SK-N-SH (cell line): ENCODE measurements around the gene MAGI2. TPM values are rescaled to one million over a fixed set of nuclear protein-coding genes. Genes with fewer than 3 reads are reported as not detected.

Experiments
- CTCF ChIA-PET: fragments of 300-600, 350-600 bp; formaldehyde crosslinking; extraction: SDS; loops from one replicate; lab custom pipeline; 2021; lab: Yijun Ruan, JAX
- POLR2A ChIA-PET: fragments of 350-600 bp; sonication (Branson Sonifier 250); formaldehyde crosslinking; extraction: SDS; loops from one replicate; lab custom pipeline; 2020; ENCODE audit warnings: antibody characterized with exemption, inconsistent platforms; lab: Yijun Ruan, JAX
- DNase-seq: peaks from one replicate; pipeline ENCODE4 v3.0.0; 2012
- H2AFZ ChIP-seq: fragments of 200-600 bp; sonication (generic); 2 replicates; pipeline ENCODE4 v1.8.1; 2016; ENCODE audit warnings: antibody characterized with exemption, mild to moderate bottlenecking, low read depth
- H3F3A ChIP-seq: fragments of 200-600 bp; sonication (generic); replicated peaks from 2 replicates; pipeline ENCODE3; 2016; ENCODE audit warnings: antibody characterized with exemption, mild to moderate bottlenecking; ENCODE audit not compliant: insufficient read depth
- H3K27ac ChIP-seq, 2 experiments: fragments of 200-500 bp in 1 of 2; fragments of 200-600 bp in 1 of 2; sonication (Bioruptor generic) in 1 of 2; sonication (generic), shearing (Covaris generic) in 1 of 2; 2 replicates each; pipeline versions ENCODE4 v1.5.1 to v1.6.1; 2014 to 2016; ENCODE audit warnings: low read depth in 2 of 2, inconsistent platforms in 1 of 2, low read length in 1 of 2, mild to moderate bottlenecking in 1 of 2, mixed read lengths in 1 of 2
- H3K27me3 ChIP-seq: fragments of 200-600 bp; sonication (generic), shearing (Covaris generic); 2 replicates; pipeline ENCODE4 v1.6.1; 2016; ENCODE audit warnings: mixed run types; ENCODE audit not compliant: insufficient read depth
- H3K36me3 ChIP-seq, 2 experiments: fragments of 200-500 bp in 1 of 2; fragments of 200-600 bp in 1 of 2; sonication (Bioruptor generic) in 1 of 2; sonication (generic) in 1 of 2; replicated peaks in 1 of 2; 2 replicates each; pipeline versions ENCODE3 to v1.5.1; 2014 to 2016; ENCODE audit warnings: low read length in 1 of 2, mild to moderate bottlenecking in 1 of 2; ENCODE audit not compliant: insufficient read depth in 2 of 2, control insufficient read depth in 1 of 2
- H3K4me1 ChIP-seq, 2 experiments: fragments of 200-500 bp in 1 of 2; fragments of 200-600 bp in 1 of 2; sonication (Bioruptor generic) in 1 of 2; sonication (generic), shearing (Covaris generic) in 1 of 2; 2 replicates each; pipeline versions ENCODE4 v1.5.1 to v1.6.1; 2014 to 2016; ENCODE audit warnings: low read depth in 1 of 2, low read length in 1 of 2, mixed run types in 1 of 2; ENCODE audit not compliant: insufficient read depth in 2 of 2, control insufficient read depth in 1 of 2
- H3K4me2 ChIP-seq: fragments of 200-600 bp; sonication (generic), shearing (Covaris generic); 2 replicates; pipeline ENCODE4 v1.6.1; 2017; ENCODE audit warnings: mixed run types
- H3K4me3 ChIP-seq, 2 experiments: fragments of 200-500 bp in 1 of 2; fragments of 200-600 bp in 1 of 2; sonication (Bioruptor generic) in 1 of 2; sonication (generic), shearing (Covaris generic) in 1 of 2; 2 replicates each; pipeline versions ENCODE4 v1.5.1 to v1.8.1; 2014 to 2016; ENCODE audit warnings: low read depth in 2 of 2, inconsistent platforms in 1 of 2, low read length in 1 of 2, mild to moderate bottlenecking in 1 of 2, mixed read lengths in 1 of 2, moderate library complexity in 1 of 2
- H3K79me2 ChIP-seq: fragments of 200-600 bp; sonication (generic); 2 replicates; pipeline ENCODE4 v1.8.1; 2017; ENCODE audit warnings: mild to moderate bottlenecking; ENCODE audit not compliant: insufficient read depth
- H3K9ac ChIP-seq: fragments of 200-600 bp; sonication (generic); 2 replicates; pipeline ENCODE4 v1.6.1; 2017; ENCODE audit warnings: mixed run types
- H3K9me2 ChIP-seq: fragments of 200-600 bp; sonication (generic); 2 replicates; pipeline ENCODE4 v1.6.1; 2017; ENCODE audit warnings: mixed run types
- H3K9me3 ChIP-seq: fragments of 200-600 bp; sonication (generic); 2 replicates; pipeline ENCODE4 v1.6.1; 2017; ENCODE audit warnings: mixed run types, mild to moderate bottlenecking, moderate library complexity
- H4K20me1 ChIP-seq: fragments of 200-600 bp; sonication (generic); 2 replicates; pipeline ENCODE4 v1.6.1; 2017; ENCODE audit warnings: mild to moderate bottlenecking, mixed run types; ENCODE audit not compliant: insufficient read depth
- EZH2phosphoT487 ChIP-seq: fragments of 200-600 bp; sonication (generic); IDR thresholded peaks from 2 replicates; pipeline ENCODE4 v1.6.1; 2017; ENCODE audit warnings: low read depth, mixed run types, mild to moderate bottlenecking, antibody characterized with exemption, moderate library complexity, borderline replicate concordance
- JUND ChIP-seq: IDR thresholded peaks from 2 replicates; pipeline ENCODE4 v1.4.0; 2012
- MXI1 ChIP-seq: IDR thresholded peaks from 2 replicates; pipeline ENCODE4 v1.6.1; 2012; ENCODE audit warnings: mild to moderate bottlenecking, low read depth, low read length, improper control_type of control experiment
- NRF1 ChIP-seq: IDR thresholded peaks from 2 replicates; pipeline ENCODE4 v1.6.1; 2012; ENCODE audit warnings: low read depth, mild to moderate bottlenecking, low read length
- RAD21 ChIP-seq: IDR thresholded peaks from 2 replicates; pipeline ENCODE4 v1.6.1; 2012; ENCODE audit warnings: mild to moderate bottlenecking, low read length
- SIN3A ChIP-seq: IDR thresholded peaks from 2 replicates; pipeline ENCODE4 v1.6.1; 2012; ENCODE audit warnings: low read depth, mild to moderate bottlenecking, low read length, moderate library complexity, borderline replicate concordance
- WGBS: methylation state at CpG from one replicate; pipeline ENCODE4 v1.1.6; 2017; ENCODE audit warnings: low lambda C conversion rate; 5-methylcytosine and 5-hydroxymethylcytosine counted together
- polyA plus RNA-seq, 3 experiments: library from polyadenylated mRNA; depleted of rRNA; stranded (reverse); fragments of >200 nt; gene quantifications; 2 replicates each; pipeline ENCODE4 v1.2.3, GENCODE V29; 2012
- TF ChIP-seq, protein P1 (sequence below): fragments of 150-350 bp; IDR thresholded peaks from 2 replicates; pipeline ENCODE4 v1.6.1; 2017; ENCODE audit warnings: antibody characterized with exemption, low read length, low read depth, borderline replicate concordance
- TF ChIP-seq, protein P2 (sequence below): IDR thresholded peaks from 2 replicates; pipeline ENCODE4 v1.4.0; 2012; ENCODE audit warnings: low read depth
- TF ChIP-seq, protein P3 (sequence below): fragments of 200-600 bp; sonication (generic); IDR thresholded peaks from 2 replicates; pipeline ENCODE4 v1.6.1; 2017; ENCODE audit warnings: antibody characterized with exemption, mild to moderate bottlenecking, moderate library complexity
- TF ChIP-seq, protein P4 (sequence below): IDR thresholded peaks from 2 replicates; pipeline ENCODE4 v1.4.0; 2012; ENCODE audit warnings: low read depth, borderline replicate concordance

The MAGI2 gene
- polyA plus RNA-seq, 1 of the 3 experiments (the other 2 are of a cell fraction), result 1.1 TPM

- no peak overlapping the region for H3K4me3 ChIP-seq
- no peak for DNase-seq
- H3K9ac ChIP-seq, result no peak overlapping the region
- CTCF ChIA-PET, result no interaction called here
- no peak for TF ChIP-seq MXI1
- TF ChIP-seq SIN3A, result no peak
- TF ChIP-seq, protein P1, sequence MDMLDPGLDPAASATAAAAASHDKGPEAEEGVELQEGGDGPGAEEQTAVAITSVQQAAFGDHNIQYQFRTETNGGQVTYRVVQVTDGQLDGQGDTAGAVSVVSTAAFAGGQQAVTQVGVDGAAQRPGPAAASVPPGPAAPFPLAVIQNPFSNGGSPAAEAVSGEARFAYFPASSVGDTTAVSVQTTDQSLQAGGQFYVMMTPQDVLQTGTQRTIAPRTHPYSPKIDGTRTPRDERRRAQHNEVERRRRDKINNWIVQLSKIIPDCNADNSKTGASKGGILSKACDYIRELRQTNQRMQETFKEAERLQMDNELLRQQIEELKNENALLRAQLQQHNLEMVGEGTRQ, result no peak
- TF ChIP-seq, protein P2, sequence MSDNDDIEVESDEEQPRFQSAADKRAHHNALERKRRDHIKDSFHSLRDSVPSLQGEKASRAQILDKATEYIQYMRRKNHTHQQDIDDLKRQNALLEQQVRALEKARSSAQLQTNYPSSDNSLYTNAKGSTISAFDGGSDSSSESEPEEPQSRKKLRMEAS, result no peak
- H3K9me3 ChIP-seq, result no peaks in the 10 kb centered on the region
- WGBS, result 92% methylated on average over 12 of the region's 12 CpGs
- POLR2A ChIA-PET, result no interaction called here
- H3F3A ChIP-seq, result no peaks in the 10 kb centered on the region
- no peaks in the 10 kb centered on the region for H3K36me3 ChIP-seq
- no peaks in the 10 kb centered on the region for H3K79me2 ChIP-seq
- H3K27me3 ChIP-seq, result no peaks in the 10 kb centered on the region
- H3K4me1 ChIP-seq, result no peaks in the 10 kb centered on the region; a peak in 1 of 4 replicates
- H2AFZ ChIP-seq, result no peak overlapping the region
- H3K9me2 ChIP-seq, result no peaks in the 10 kb centered on the region
- no peak overlapping the region for H3K4me2 ChIP-seq
- no peak overlapping the region for H3K27ac ChIP-seq
- no peaks in the 10 kb centered on the region for H4K20me1 ChIP-seq
Measured at GRCh38 chr7:78167860-78168259, 1285.6 kb downstream of the MAGI2 start.

- no peaks in the 10 kb centered on the region for H3K27me3 ChIP-seq
- no peak overlapping the region for H2AFZ ChIP-seq
- H3K4me2 ChIP-seq, result no peak overlapping the region
- TF ChIP-seq, protein P3, sequence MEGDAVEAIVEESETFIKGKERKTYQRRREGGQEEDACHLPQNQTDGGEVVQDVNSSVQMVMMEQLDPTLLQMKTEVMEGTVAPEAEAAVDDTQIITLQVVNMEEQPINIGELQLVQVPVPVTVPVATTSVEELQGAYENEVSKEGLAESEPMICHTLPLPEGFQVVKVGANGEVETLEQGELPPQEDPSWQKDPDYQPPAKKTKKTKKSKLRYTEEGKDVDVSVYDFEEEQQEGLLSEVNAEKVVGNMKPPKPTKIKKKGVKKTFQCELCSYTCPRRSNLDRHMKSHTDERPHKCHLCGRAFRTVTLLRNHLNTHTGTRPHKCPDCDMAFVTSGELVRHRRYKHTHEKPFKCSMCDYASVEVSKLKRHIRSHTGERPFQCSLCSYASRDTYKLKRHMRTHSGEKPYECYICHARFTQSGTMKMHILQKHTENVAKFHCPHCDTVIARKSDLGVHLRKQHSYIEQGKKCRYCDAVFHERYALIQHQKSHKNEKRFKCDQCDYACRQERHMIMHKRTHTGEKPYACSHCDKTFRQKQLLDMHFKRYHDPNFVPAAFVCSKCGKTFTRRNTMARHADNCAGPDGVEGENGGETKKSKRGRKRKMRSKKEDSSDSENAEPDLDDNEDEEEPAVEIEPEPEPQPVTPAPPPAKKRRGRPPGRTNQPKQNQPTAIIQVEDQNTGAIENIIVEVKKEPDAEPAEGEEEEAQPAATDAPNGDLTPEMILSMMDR, result no peak
- TF ChIP-seq NRF1 (no peak), RAD21 (no peak), MXI1 (no peak), JUND (no peak), EZH2phosphoT487 (no peak)
- TF ChIP-seq, protein P4, sequence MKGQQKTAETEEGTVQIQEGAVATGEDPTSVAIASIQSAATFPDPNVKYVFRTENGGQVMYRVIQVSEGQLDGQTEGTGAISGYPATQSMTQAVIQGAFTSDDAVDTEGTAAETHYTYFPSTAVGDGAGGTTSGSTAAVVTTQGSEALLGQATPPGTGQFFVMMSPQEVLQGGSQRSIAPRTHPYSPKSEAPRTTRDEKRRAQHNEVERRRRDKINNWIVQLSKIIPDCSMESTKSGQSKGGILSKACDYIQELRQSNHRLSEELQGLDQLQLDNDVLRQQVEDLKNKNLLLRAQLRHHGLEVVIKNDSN, result no peak
- H4K20me1 ChIP-seq, result no peaks in the 10 kb centered on the region
- no peaks in the 10 kb centered on the region for H3K36me3 ChIP-seq
- no peaks in the 10 kb centered on the region for H3K9me3 ChIP-seq
- no peaks in the 10 kb centered on the region; a peak in 1 of 4 replicates for H3K4me1 ChIP-seq
- H3K9me2 ChIP-seq, result no peaks in the 10 kb centered on the region
- POLR2A ChIA-PET, result no interaction called here
- CTCF ChIA-PET, result interaction anchor here (1.8 to 3.8 kb wide), 2 partner anchors 12 to 31 kb away, joined by 6 to 9 read pairs; no protein-coding TSS in a partner anchor
- no peak overlapping the region for H3K9ac ChIP-seq
- no peaks in the 10 kb centered on the region for H3K79me2 ChIP-seq
- DNase-seq, result no peak
- 74% methylated on average over 3 of the region's 3 CpGs for WGBS
- H3F3A ChIP-seq, result no peaks in the 10 kb centered on the region
- H3K4me3 ChIP-seq, result no peak overlapping the region
- no peak overlapping the region for H3K27ac ChIP-seq
Measured at GRCh38 chr7:78165854-78166253, 1287.6 kb downstream of the MAGI2 start.
